ENCODE data around the gene ARHGAP11B.
"Not testable (repeated sequence)": the region's sequence is repeated elsewhere in the genome, so short reads cannot be mapped to it uniquely, and the experiment has no call there.

DNA sequence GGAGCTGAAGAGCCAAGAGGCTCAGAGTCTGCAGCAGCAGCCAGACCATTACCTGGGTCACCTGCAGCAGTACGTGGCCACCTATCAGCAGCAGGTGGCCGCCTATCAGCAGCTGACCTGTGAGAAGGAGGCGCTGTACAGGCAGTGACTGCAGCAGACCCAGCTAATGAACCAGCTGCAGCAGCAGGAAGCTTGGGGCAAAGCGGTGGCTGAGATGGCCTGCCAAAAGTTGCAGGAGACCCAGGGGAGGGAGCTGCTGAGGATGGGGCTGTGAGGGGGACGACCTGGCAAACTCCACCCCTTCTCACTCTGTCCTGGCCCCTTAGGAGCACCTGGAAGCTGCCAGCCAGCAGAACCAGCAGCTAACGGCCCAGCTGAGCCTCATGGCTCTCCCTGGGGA, 13.7 kb upstream of the ARHGAP11B start:
- TF ChIP-seq, protein P1, sequence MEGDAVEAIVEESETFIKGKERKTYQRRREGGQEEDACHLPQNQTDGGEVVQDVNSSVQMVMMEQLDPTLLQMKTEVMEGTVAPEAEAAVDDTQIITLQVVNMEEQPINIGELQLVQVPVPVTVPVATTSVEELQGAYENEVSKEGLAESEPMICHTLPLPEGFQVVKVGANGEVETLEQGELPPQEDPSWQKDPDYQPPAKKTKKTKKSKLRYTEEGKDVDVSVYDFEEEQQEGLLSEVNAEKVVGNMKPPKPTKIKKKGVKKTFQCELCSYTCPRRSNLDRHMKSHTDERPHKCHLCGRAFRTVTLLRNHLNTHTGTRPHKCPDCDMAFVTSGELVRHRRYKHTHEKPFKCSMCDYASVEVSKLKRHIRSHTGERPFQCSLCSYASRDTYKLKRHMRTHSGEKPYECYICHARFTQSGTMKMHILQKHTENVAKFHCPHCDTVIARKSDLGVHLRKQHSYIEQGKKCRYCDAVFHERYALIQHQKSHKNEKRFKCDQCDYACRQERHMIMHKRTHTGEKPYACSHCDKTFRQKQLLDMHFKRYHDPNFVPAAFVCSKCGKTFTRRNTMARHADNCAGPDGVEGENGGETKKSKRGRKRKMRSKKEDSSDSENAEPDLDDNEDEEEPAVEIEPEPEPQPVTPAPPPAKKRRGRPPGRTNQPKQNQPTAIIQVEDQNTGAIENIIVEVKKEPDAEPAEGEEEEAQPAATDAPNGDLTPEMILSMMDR (IDR thresholded peaks at IDR 0.05; ENCODE audit: low read depth, low read length), result not testable (repeated sequence)
- TF ChIP-seq EZH2phosphoT487 (IDR thresholded peaks at IDR 0.05; ENCODE audit: low read depth), result not testable (repeated sequence)

All from OCI-LY3 (cell line).